Stimulated activated CD8-positive, alpha-beta memory T cell treated with anti-CD3 and anti-CD28 coated beads, Interleukin-12 subunit alpha, Interleukin-12 subunit beta, amount 100 ng/mL, for 1 hour (primary cell): ENCODE measurements around the gene GMEB2.
"Not testable (repeated sequence)": the region's sequence is repeated elsewhere in the genome, so short reads cannot be mapped to it uniquely, and the experiment has no call there.

ENCODE experiments used
- DNase-seq: peaks from one replicate; pipeline ENCODE4 v3.0.0-alpha.2; 2020; ENCODE audit warnings: low read depth

Gene GMEB2

GRCh38 chr20:63626424-63627128 is at the start of gene GMEB2:
Gene GMEB2, minus strand, starts transcription at chr20:63627101. Its CDS starts 7,704 bp downstream, at chr20:63619397.
- peak; percentile 45 for DNase-seq

- DNase-seq: no peak
Observed at GRCh38 chr20:63675681-63676368, 48.9 kb upstream of the GMEB2 start.

- DNase-seq: no peak
Observed at GRCh38 chr20:63673951-63674350, 47.0 kb upstream of the GMEB2 start.

GRCh38 chr20:63672666-63673065 is 45.8 kb upstream of the GMEB2 start:
- DNase-seq: no peak

- DNase-seq: not testable (repeated sequence)
Observed at GRCh38 chr20:63671695-63672094, 44.8 kb upstream of the GMEB2 start.

- DNase-seq: no peak
Observed at GRCh38 chr20:63668351-63668750, 41.5 kb upstream of the GMEB2 start.

- DNase-seq: no peak
Observed at GRCh38 chr20:63667858-63668257, 41.0 kb upstream of the GMEB2 start.

- DNase-seq: no peak
Observed at GRCh38 chr20:63665708-63666107, 38.8 kb upstream of the GMEB2 start.

GRCh38 chr20:63664861-63665594 is 38.1 kb upstream of the GMEB2 start:
- DNase-seq: no peak

GRCh38 chr20:63664143-63664851 is 37.4 kb upstream of the GMEB2 start:
- DNase-seq: no peak

- DNase-seq: no peak
Observed at GRCh38 chr20:63663332-63664066, 36.6 kb upstream of the GMEB2 start.

- DNase-seq: no peak
Observed at GRCh38 chr20:63662813-63663189, 35.9 kb upstream of the GMEB2 start.

GRCh38 chr20:63661959-63662812 is 35.3 kb upstream of the GMEB2 start:
- DNase-seq: no peak

- DNase-seq: no peak
Observed at GRCh38 chr20:63661108-63661507, 34.2 kb upstream of the GMEB2 start.

GRCh38 chr20:63660622-63661021 is 33.7 kb upstream of the GMEB2 start:
- no peak for DNase-seq

GRCh38 chr20:63660174-63660573 is 33.3 kb upstream of the GMEB2 start:
- DNase-seq: not testable (repeated sequence)

GRCh38 chr20:63659370-63659769 is 32.5 kb upstream of the GMEB2 start:
- no peak for DNase-seq

GRCh38 chr20:63658749-63659187 is 31.9 kb upstream of the GMEB2 start:
- no peak for DNase-seq

- DNase-seq: peak; percentile 79
Observed at GRCh38 chr20:63657937-63658748, 31.2 kb upstream of the GMEB2 start, which contains the start of gene RTEL1. Gene RTEL1, plus strand, starts transcription at chr20:63658312. Its CDS starts 1,091 bp downstream, at chr20:63659403.
